AG09319 (cell line): ENCODE measurements around the gene PHF21B.
"Not testable (repeated sequence)": the region's sequence is repeated elsewhere in the genome, so short reads cannot be mapped to it uniquely, and the experiment has no call there.

Experiments used
- DNase-seq: peaks from one replicate; pipeline ENCODE4 v3.0.0-alpha.2; 2010; ENCODE audit warnings: low read depth; ENCODE audit errors: extremely low read depth
- CTCF ChIP-seq: IDR thresholded peaks from 2 replicates; pipeline ENCODE4 v1.5.1; 2011; ENCODE audit warnings: low read depth, mild to moderate bottlenecking, inconsistent platforms, low read length, moderate library complexity

PHF21B gene

GRCh38 chr22:44855855-44856254 lies 153.9 kb downstream of the PHF21B start:
- DNase-seq: no peak
- TF ChIP-seq CTCF: no peak

- DNase-seq: not testable (repeated sequence)
Observed at GRCh38 chr22:44854641-44855040, 155.2 kb downstream of the PHF21B start.

- TF ChIP-seq CTCF: no peak
- DNase-seq: no peak
Observed at GRCh38 chr22:44850946-44851345, 158.9 kb downstream of the PHF21B start.

- no peak for TF ChIP-seq CTCF
- no peak for DNase-seq
Observed at GRCh38 chr22:44848791-44849420, 160.9 kb downstream of the PHF21B start.

GRCh38 chr22:44848296-44848741 lies 161.5 kb downstream of the PHF21B start:
- no peak for DNase-seq
- TF ChIP-seq CTCF: no peak

- TF ChIP-seq CTCF: no peak
- DNase-seq: no peak
Observed at GRCh38 chr22:44847892-44848291, 161.9 kb downstream of the PHF21B start.

- DNase-seq: no peak
- TF ChIP-seq CTCF: no peak
Observed at GRCh38 chr22:44847380-44847779, 162.4 kb downstream of the PHF21B start.

GRCh38 chr22:44846726-44847275 lies 163.0 kb downstream of the PHF21B start:
- DNase-seq: no peak
- no peak for TF ChIP-seq CTCF
